Measurements from ENCODE around the gene POLR3B. TPM values are rescaled to one million over a fixed set of nuclear protein-coding genes. Genes with fewer than 3 reads are reported as not detected.

The POLR3B gene
- total and polyA plus RNA-seq, 9 of the 15 experiments (the other 6 are each of a cell fraction or from before 2014, with no cell fraction given) = 7.6 to 17.9 (median 14.4) TPM

GRCh38 chr12:106358396-106359241 is 1.1 kb downstream of the POLR3B start (continued):
- TF ChIP-seq RBM34 (IDR thresholded peaks at IDR 0.05; ENCODE audit: borderline replicate concordance, insufficient read depth, low read length) (no peak), PHF20 (IDR thresholded peaks at IDR 0.05; ENCODE audit: partially characterized antibody) (no peak), RREB1 (CRISPR knock-in tag; IDR thresholded peaks at IDR 0.05) (no peak), SMAD2 (IDR thresholded peaks at IDR 0.05; ENCODE audit: low read depth, low read length) (no peak), ZNF76 (CRISPR knock-in tag; IDR thresholded peaks at IDR 0.05; ENCODE audit: borderline replicate concordance) (no peak), MAFG (tag; conservative IDR thresholded peaks at IDR 0.05) (0 out of 2 replicates have a peak, but pooled peaks have one; percentile 23), RB1 (IDR thresholded peaks at IDR 0.05; ENCODE audit: low read depth) (no peak), SPI1 (IDR thresholded peaks at IDR 0.05; ENCODE audit: borderline replicate concordance, low read depth, low read length) (peak; percentile 99), ZNF175 (CRISPR knock-in tag; IDR thresholded peaks at IDR 0.05; ENCODE audit: low read depth) (peak; percentile 81; the same call in 1 of the 2 replicates), NFIX (CRISPR knock-in tag; IDR thresholded peaks at IDR 0.05; ENCODE audit: low read depth) (no peak), SETDB1 (IDR thresholded peaks at IDR 0.05; ENCODE audit: low read length) (no peak), ID3 (CRISPR knock-in tag; IDR thresholded peaks at IDR 0.05) (no peak), ID3 (tag; IDR thresholded peaks at IDR 0.05) (no peak), FUS (optimal IDR thresholded peaks at IDR 0.05; ENCODE audit: low read depth, low read length) (no peak), ZNF589 (CRISPR knock-in tag; IDR thresholded peaks at IDR 0.05; ENCODE audit: low read depth) (peak; percentile 84), EHMT2 (IDR thresholded peaks at IDR 0.05) (no peak), ZNF408 (CRISPR knock-in tag; IDR thresholded peaks at IDR 0.05; ENCODE audit: low read depth) (no peak), ZBTB49 (CRISPR knock-in tag; IDR thresholded peaks at IDR 0.05; ENCODE audit: borderline replicate concordance) (no peak), ZNF232 (CRISPR knock-in tag; IDR thresholded peaks at IDR 0.05) (no peak)

All from K562 (cell line).